ENCODE data around the gene TPI1. TPM values are rescaled to one million over a fixed set of nuclear protein-coding genes. Genes with fewer than 3 reads are reported as not detected.
A peak's percentile ranks its signal among the peaks of the same experiment; 100 is the strongest.

TPI1 gene
- total and polyA plus RNA-seq, 2 of the 8 experiments (the other 6 are each of a cell fraction or from before 2014, with no cell fraction given), result 910 to 3,018 TPM

DNA sequence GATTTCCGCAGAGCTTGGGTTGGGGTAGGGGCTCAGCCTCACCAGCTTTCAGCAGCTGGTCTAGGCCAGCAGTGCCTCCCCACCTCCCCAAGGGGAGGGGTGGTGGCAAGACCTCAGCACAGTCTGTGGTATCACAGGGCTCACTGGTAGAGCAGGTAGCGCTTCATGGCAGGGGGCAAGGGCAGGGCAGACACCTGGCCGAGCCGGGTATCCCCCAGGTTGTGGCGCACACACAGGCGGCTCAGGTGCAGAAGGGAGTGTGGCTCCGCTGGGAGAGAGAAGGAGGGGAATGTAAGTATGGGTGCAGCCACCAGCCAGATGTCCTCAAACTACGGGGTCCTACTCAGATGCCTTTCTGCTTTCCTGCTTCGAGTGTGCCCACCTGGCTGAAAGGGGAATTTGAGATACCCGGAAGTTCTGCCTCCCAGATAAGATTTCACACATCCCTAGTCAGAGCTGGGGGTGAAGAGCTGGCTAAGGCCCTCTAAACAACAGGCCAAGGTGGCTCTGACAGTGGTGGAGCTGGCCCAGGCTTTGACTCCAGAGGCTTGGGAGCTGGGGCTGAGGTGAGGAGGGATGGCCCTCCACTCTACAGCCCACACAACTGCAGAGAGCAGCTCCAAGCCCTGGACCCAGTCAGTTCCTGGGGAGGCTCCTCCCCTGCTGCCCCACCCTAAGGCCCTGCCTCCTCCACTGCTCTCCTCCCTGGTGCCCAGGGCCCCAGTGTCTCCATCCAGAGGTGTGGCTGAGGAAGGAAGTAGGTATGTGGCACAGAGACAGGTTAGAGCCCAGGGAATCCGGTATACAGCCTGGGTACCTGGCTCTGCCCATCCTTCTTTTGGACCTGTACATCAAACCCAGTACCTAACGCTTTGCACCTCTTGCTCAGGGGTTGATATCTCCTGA lies 4.0 kb downstream of the TPI1 start:
- no peak overlapping the region for H3K18ac ChIP-seq (ENCODE audit: extremely low read depth, low read length)
- peaks cover 6 to 41% (median 19%) of the 10 kb centered on the region in 4 experiments for H3K4me1 ChIP-seq (replicated peaks in 1 of 4; ENCODE audit: control insufficient read depth in 3 of 4, insufficient read depth in 4 of 4, low read length in 3 of 4)
- ChIA-PET CTCF (ENCODE audit: partially characterized antibody) (interaction anchor here (0.6 to 10.4 kb wide), 25 partner anchors 11 to 266 kb away, joined by 3 to 216 read pairs (median 14); partner anchors contain the start of genes C12orf57, CDCA3, ENO2 and RNU7-1), POLR2A (ENCODE audit: partially characterized antibody) (interaction anchor here (0.6 to 18.9 kb wide), 17 partner anchors 10 to 337 kb away, joined by 3 to 588 read pairs (median 26); partner anchors contain the start of genes ATN1, C12orf57, CDCA3 and ENO2)
- peak overlapping the region; percentile 85 to 89 for H3K4me2 ChIP-seq (ENCODE audit: insufficient read depth in 1 of 2, low read depth in 2 of 2, low read length in 2 of 2)
- H3K79me1 ChIP-seq (ENCODE audit: low read depth, low read length), result 0 out of 2 replicates have a peak, but pooled peaks cover 4% of the 10 kb centered on the region
- H2BK5ac ChIP-seq (ENCODE audit: low read depth, low read length), result peak overlapping the region; percentile 45; the same call in 1 of the 2 replicates
- no peak overlapping the region for H4K91ac ChIP-seq (replicated peaks; ENCODE audit: insufficient read length, low read length)
- H2BK15ac ChIP-seq (ENCODE audit: low read length), result no peak overlapping the region
- no peaks in the 10 kb centered on the region for H3K27me3 ChIP-seq (replicated peaks in 1 of 4; ENCODE audit: control insufficient read depth in 3 of 4, extremely low read depth in 1 of 4, insufficient read depth in 3 of 4, low read length in 3 of 4)
- H3K36me3 ChIP-seq (ENCODE audit: control insufficient read depth in 2 of 4, insufficient read depth in 4 of 4, low read length in 3 of 4), result peaks cover 8 to 31% (median 13%) of the 10 kb centered on the region in 4 experiments
- FAIRE-seq (no peak), DNase-seq (ENCODE audit: low read depth in 1 of 2, low spot score in 2 of 2) (peak in 1 of 2 experiments; percentile 58)
- H3K23me2 ChIP-seq (ENCODE audit: low read depth, low read length), result peaks cover 21% of the 10 kb centered on the region
- 0 out of 7 replicates have a peak overlapping the region, but pooled peaks of 1 of the 4 experiments have one; percentile 8 for H3K9ac ChIP-seq (replicated peaks in 1 of 4; ENCODE audit: extremely low read depth in 1 of 4, low read depth in 3 of 4, low read length in 3 of 4)
- H2BK20ac ChIP-seq (ENCODE audit: low read length), result no peak overlapping the region
- no peak overlapping the region for H3K23ac ChIP-seq (ENCODE audit: insufficient read length)
- no peak overlapping the region for H2AFZ ChIP-seq (ENCODE audit: low read length)
- peaks cover 0 to 26% of the 10 kb centered on the region in 2 experiments; a peak in 2 of 4 replicates for H3K79me2 ChIP-seq (ENCODE audit: control insufficient read depth in 1 of 2, insufficient read depth in 2 of 2, low read length in 2 of 2)
- no peak overlapping the region for H2BK12ac ChIP-seq (ENCODE audit: low read depth, low read length)
- H4K20me1 ChIP-seq (replicated peaks in 1 of 2; ENCODE audit: control insufficient read depth in 1 of 2, insufficient read depth in 2 of 2, low read length in 2 of 2), result peaks cover 25 to 30% of the 10 kb centered on the region in 2 experiments
- H2AK5ac ChIP-seq (ENCODE audit: low read depth, low read length), result no peak overlapping the region
- H3K4me3 ChIP-seq (ENCODE audit: extremely low read depth in 1 of 4, insufficient read depth in 2 of 4, low read depth in 3 of 4, low read length in 4 of 4), result peak overlapping the region; percentile 42 to 95 (median 86); a peak in 6 of 8 replicates
- no peak overlapping the region for H3K14ac ChIP-seq (ENCODE audit: insufficient read length)
- WGBS, 2 experiments (ENCODE audit: extremely low coverage in 1 of 2, insufficient coverage in 1 of 2, insufficient read length in 1 of 2, insufficient replicate concordance in 2 of 2, low coverage in 1 of 2, low lambda C conversion rate in 2 of 2, missing lambda C conversion rate in 1 of 2), result 81% methylated on average over 12 of the region's 12 CpGs; no CpG with 5 or more reads in 1 of the 2 experiments
- H4K8ac ChIP-seq (ENCODE audit: extremely low read depth, insufficient read depth, low read length), result no peak overlapping the region
- H4K5ac ChIP-seq (ENCODE audit: insufficient read length, low read depth, low read length), result no peak overlapping the region
- H2BK120ac ChIP-seq (replicated peaks; ENCODE audit: low read depth, low read length), result no peak overlapping the region
- no peaks in the 10 kb centered on the region for H3K9me3 ChIP-seq (ENCODE audit: insufficient read depth in 2 of 2, low read depth in 1 of 2, low read length in 1 of 2)
- no peak overlapping the region for H3K4ac ChIP-seq (replicated peaks; ENCODE audit: insufficient read length, low read depth, low read length)
- no peak overlapping the region for H3K27ac ChIP-seq (ENCODE audit: low read depth, low read length)
- no peak overlapping the region for H3K56ac ChIP-seq (replicated peaks; ENCODE audit: insufficient read length, low read depth, low read length)
- TF ChIP-seq RNF2 (IDR thresholded peaks at IDR 0.05; ENCODE audit: borderline replicate concordance, low read depth, low read length, missing control alignments, poor library complexity, severe bottlenecking), result no peak
- no peak for TF ChIP-seq RAD21 (IDR thresholded peaks at IDR 0.05 in 1 of 2, conservative IDR thresholded peaks at IDR 0.05 in 1 of 2; ENCODE audit: low read depth in 2 of 2, low read length in 2 of 2)
- no peak for TF ChIP-seq RXRA (IDR thresholded peaks at IDR 0.05; ENCODE audit: insufficient read depth, low read depth, low read length)
- no peak for TF ChIP-seq PHF8 (conservative IDR thresholded peaks at IDR 0.05; ENCODE audit: low read depth, low read length)
- no peak for TF ChIP-seq CHD1 (IDR thresholded peaks at IDR 0.05; ENCODE audit: low read depth, low read length)
- peak; percentile 80 for TF ChIP-seq POLR2AphosphoS5 (IDR thresholded peaks at IDR 0.05; ENCODE audit: low read depth, low read length)
- no peak for TF ChIP-seq SP2 (IDR thresholded peaks at IDR 0.05; ENCODE audit: low read length)
- TF ChIP-seq TAF7 (optimal IDR thresholded peaks at IDR 0.05; ENCODE audit: borderline replicate concordance, low read depth, low read length), result peak; percentile 17
- TF ChIP-seq CEBPB (IDR thresholded peaks at IDR 0.05; ENCODE audit: low read depth, low read length), result no peak
- TF ChIP-seq SRF (IDR thresholded peaks at IDR 0.05; ENCODE audit: low read depth, low read length), result no peak

Measured in H1 (cell line).